SK-N-SH (cell line): ENCODE measurements around the gene SNN. TPM values are rescaled to one million over a fixed set of nuclear protein-coding genes. Genes with fewer than 3 reads are reported as not detected.

Experiments used
- CTCF ChIA-PET: fragments of 300-600, 350-600 bp; formaldehyde crosslinking; extraction: SDS; loops from one replicate; lab custom pipeline; 2021; lab: Yijun Ruan, JAX
- POLR2A ChIA-PET: fragments of 350-600 bp; sonication (Branson Sonifier 250); formaldehyde crosslinking; extraction: SDS; loops from one replicate; lab custom pipeline; 2020; ENCODE audit warnings: antibody characterized with exemption, inconsistent platforms; lab: Yijun Ruan, JAX
- DNase-seq: peaks from one replicate; pipeline ENCODE4 v3.0.0; 2012
- H2AFZ ChIP-seq: fragments of 200-600 bp; sonication (generic); 2 replicates; pipeline ENCODE4 v1.8.1; 2016; ENCODE audit warnings: antibody characterized with exemption, mild to moderate bottlenecking, low read depth
- H3F3A ChIP-seq: fragments of 200-600 bp; sonication (generic); replicated peaks from 2 replicates; pipeline ENCODE3; 2016; ENCODE audit warnings: antibody characterized with exemption, mild to moderate bottlenecking; ENCODE audit not compliant: insufficient read depth
- H3K27ac ChIP-seq, 2 experiments: fragments of 200-500 bp in 1 of 2; fragments of 200-600 bp in 1 of 2; sonication (Bioruptor generic) in 1 of 2; sonication (generic), shearing (Covaris generic) in 1 of 2; 2 replicates each; pipeline versions ENCODE4 v1.5.1 to v1.6.1; 2014 to 2016; ENCODE audit warnings: low read depth in 2 of 2, inconsistent platforms in 1 of 2, low read length in 1 of 2, mild to moderate bottlenecking in 1 of 2, mixed read lengths in 1 of 2
- H3K27me3 ChIP-seq: fragments of 200-600 bp; sonication (generic), shearing (Covaris generic); 2 replicates; pipeline ENCODE4 v1.6.1; 2016; ENCODE audit warnings: mixed run types; ENCODE audit not compliant: insufficient read depth
- H3K36me3 ChIP-seq, 2 experiments: fragments of 200-500 bp in 1 of 2; fragments of 200-600 bp in 1 of 2; sonication (Bioruptor generic) in 1 of 2; sonication (generic) in 1 of 2; replicated peaks in 1 of 2; 2 replicates each; pipeline versions ENCODE3 to v1.5.1; 2014 to 2016; ENCODE audit warnings: low read length in 1 of 2, mild to moderate bottlenecking in 1 of 2; ENCODE audit not compliant: insufficient read depth in 2 of 2, control insufficient read depth in 1 of 2
- H3K4me1 ChIP-seq, 2 experiments: fragments of 200-500 bp in 1 of 2; fragments of 200-600 bp in 1 of 2; sonication (Bioruptor generic) in 1 of 2; sonication (generic), shearing (Covaris generic) in 1 of 2; 2 replicates each; pipeline versions ENCODE4 v1.5.1 to v1.6.1; 2014 to 2016; ENCODE audit warnings: low read depth in 1 of 2, low read length in 1 of 2, mixed run types in 1 of 2; ENCODE audit not compliant: insufficient read depth in 2 of 2, control insufficient read depth in 1 of 2
- H3K4me2 ChIP-seq: fragments of 200-600 bp; sonication (generic), shearing (Covaris generic); 2 replicates; pipeline ENCODE4 v1.6.1; 2017; ENCODE audit warnings: mixed run types
- H3K4me3 ChIP-seq, 2 experiments: fragments of 200-500 bp in 1 of 2; fragments of 200-600 bp in 1 of 2; sonication (Bioruptor generic) in 1 of 2; sonication (generic), shearing (Covaris generic) in 1 of 2; 2 replicates each; pipeline versions ENCODE4 v1.5.1 to v1.8.1; 2014 to 2016; ENCODE audit warnings: low read depth in 2 of 2, inconsistent platforms in 1 of 2, low read length in 1 of 2, mild to moderate bottlenecking in 1 of 2, mixed read lengths in 1 of 2, moderate library complexity in 1 of 2
- H3K79me2 ChIP-seq: fragments of 200-600 bp; sonication (generic); 2 replicates; pipeline ENCODE4 v1.8.1; 2017; ENCODE audit warnings: mild to moderate bottlenecking; ENCODE audit not compliant: insufficient read depth
- H3K9ac ChIP-seq: fragments of 200-600 bp; sonication (generic); 2 replicates; pipeline ENCODE4 v1.6.1; 2017; ENCODE audit warnings: mixed run types
- H3K9me2 ChIP-seq: fragments of 200-600 bp; sonication (generic); 2 replicates; pipeline ENCODE4 v1.6.1; 2017; ENCODE audit warnings: mixed run types
- H3K9me3 ChIP-seq: fragments of 200-600 bp; sonication (generic); 2 replicates; pipeline ENCODE4 v1.6.1; 2017; ENCODE audit warnings: mixed run types, mild to moderate bottlenecking, moderate library complexity
- H4K20me1 ChIP-seq: fragments of 200-600 bp; sonication (generic); 2 replicates; pipeline ENCODE4 v1.6.1; 2017; ENCODE audit warnings: mild to moderate bottlenecking, mixed run types; ENCODE audit not compliant: insufficient read depth
- CHD2 ChIP-seq: fragments of 150-350 bp; IDR thresholded peaks from 2 replicates; pipeline ENCODE4 v1.6.1; 2018; ENCODE audit warnings: low read length; ENCODE audit not compliant: partially characterized antibody
- CTCF ChIP-seq: fragments of 200-600 bp; sonication (generic); IDR thresholded peaks from 2 replicates; pipeline ENCODE4 v1.6.1; 2017; ENCODE audit warnings: antibody characterized with exemption, mild to moderate bottlenecking, moderate library complexity
- EP300 ChIP-seq, 2 experiments: IDR thresholded peaks; 2 replicates each; pipeline versions ENCODE4 v1.4.0 to v1.6.1; 2012; ENCODE audit warnings: borderline replicate concordance in 1 of 2, low read depth in 1 of 2, low read length in 1 of 2
- EZH2phosphoT487 ChIP-seq: fragments of 200-600 bp; sonication (generic); IDR thresholded peaks from 2 replicates; pipeline ENCODE4 v1.6.1; 2017; ENCODE audit warnings: low read depth, mixed run types, mild to moderate bottlenecking, antibody characterized with exemption, moderate library complexity, borderline replicate concordance
- FOXJ3 ChIP-seq: sonication (generic); formaldehyde crosslinking; IDR thresholded peaks from 2 replicates; pipeline ENCODE4 v1.5.1; 2020; ENCODE audit warnings: mild to moderate bottlenecking, missing genetic modification reagents
- GATA2 ChIP-seq: sonication (generic); formaldehyde crosslinking; IDR thresholded peaks from 2 replicates; pipeline ENCODE4 v1.5.0; 2020; ENCODE audit warnings: mild to moderate bottlenecking, missing genetic modification reagents
- IRF3 ChIP-seq: fragments of 150-350 bp; IDR thresholded peaks from 2 replicates; pipeline ENCODE4 v1.6.1; 2016; ENCODE audit warnings: mild to moderate bottlenecking, low read depth, low read length
- MEF2A ChIP-seq: IDR thresholded peaks from 2 replicates; pipeline ENCODE4 v1.4.0; 2012; ENCODE audit warnings: low read depth, borderline replicate concordance
- MXI1 ChIP-seq: IDR thresholded peaks from 2 replicates; pipeline ENCODE4 v1.6.1; 2012; ENCODE audit warnings: mild to moderate bottlenecking, low read depth, low read length, improper control_type of control experiment
- NFIC ChIP-seq: IDR thresholded peaks from 2 replicates; pipeline ENCODE4 v1.4.0; 2012; ENCODE audit warnings: borderline replicate concordance
- NRF1 ChIP-seq: IDR thresholded peaks from 2 replicates; pipeline ENCODE4 v1.6.1; 2012; ENCODE audit warnings: low read depth, mild to moderate bottlenecking, low read length
- PBX3 ChIP-seq: IDR thresholded peaks from 2 replicates; pipeline ENCODE4; 2012
- RCOR1 ChIP-seq: fragments of 150-350 bp; IDR thresholded peaks from 2 replicates; pipeline ENCODE4 v1.6.1; 2017; ENCODE audit warnings: antibody characterized with exemption, low read length
- RFX5 ChIP-seq: IDR thresholded peaks from 2 replicates; pipeline ENCODE4 v1.6.1; 2012; ENCODE audit warnings: mild to moderate bottlenecking, improper control_type of control experiment, low read length
- SIN3A ChIP-seq: IDR thresholded peaks from 2 replicates; pipeline ENCODE4 v1.6.1; 2012; ENCODE audit warnings: low read depth, mild to moderate bottlenecking, low read length, moderate library complexity, borderline replicate concordance
- USF1 ChIP-seq: IDR thresholded peaks from 2 replicates; pipeline ENCODE4 v1.4.0; 2012; ENCODE audit warnings: low read depth, borderline replicate concordance
- ZBTB33 ChIP-seq: IDR thresholded peaks from 2 replicates; pipeline ENCODE4 v1.4.0; 2012; ENCODE audit warnings: low read depth, borderline replicate concordance
- WGBS: methylation state at CpG from one replicate; pipeline ENCODE4 v1.1.6; 2017; ENCODE audit warnings: low lambda C conversion rate; 5-methylcytosine and 5-hydroxymethylcytosine counted together
- polyA plus RNA-seq, 3 experiments: library from polyadenylated mRNA; depleted of rRNA; stranded (reverse); fragments of >200 nt; gene quantifications; 2 replicates each; pipeline ENCODE4 v1.2.3, GENCODE V29; 2012

Gene SNN
- 15.4 and 15.8 TPM in 2 replicates for polyA plus RNA-seq (2012; rRNA removed)
- 12.8 and 15.4 TPM in 2 replicates for polyA plus RNA-seq (2012; cell fraction: cytosol; rRNA removed)
- 7.2 and 10.5 TPM in 2 replicates for polyA plus RNA-seq (2012; cell fraction: nucleus; rRNA removed)

- no peaks in the 10 kb centered on the region for H3K9me2 ChIP-seq
- H3K79me2 ChIP-seq: peaks cover 12% of the 10 kb centered on the region
- H3K36me3 ChIP-seq: no peaks in the 10 kb centered on the region
- peak within 1 kb of the TSS; percentile 83; the same call in 1 of the 2 replicates for H2AFZ ChIP-seq
- no peaks in the 10 kb centered on the region for H3K27me3 ChIP-seq
- WGBS: 43% methylated on average over 26 of the region's 93 CpGs
- peak; percentile 100 for DNase-seq
- H3K27ac ChIP-seq: peak within 1 kb of the TSS in 1 of 2 experiments; percentile 51; a peak in 1 of 4 replicates
- ChIA-PET CTCF (interaction anchor here (1.2 to 2.1 kb wide), 4 partner anchors 27 to 272 kb away, joined by 3 to 5 read pairs (median 3); no protein-coding TSS in a partner anchor), POLR2A (interaction anchor here (0.7 to 1.2 kb wide), 4 partner anchors 9 to 257 kb away, joined by 3 to 8 read pairs (median 4); no protein-coding TSS in a partner anchor)
- H3F3A ChIP-seq: peaks cover 8% of the 10 kb centered on the region
- peaks cover 31% of the 10 kb centered on the region for H4K20me1 ChIP-seq
- H3K4me1 ChIP-seq: peaks cover 0 to 23% of the 10 kb centered on the region in 2 experiments; a peak in 1 of 4 replicates
- peak within 1 kb of the TSS; percentile 72 to 76 for H3K4me3 ChIP-seq
- H3K9me3 ChIP-seq: no peaks in the 10 kb centered on the region
- peak within 1 kb of the TSS; percentile 90 for H3K4me2 ChIP-seq
- H3K9ac ChIP-seq: peak within 1 kb of the TSS; percentile 68
- TF ChIP-seq FOXJ3 (CRISPR knock-in tag) (no peak), CHD2 (no peak), RFX5 (no peak), ZBTB33 (no peak), IRF3 (no peak), EZH2phosphoT487 (no peak), USF1 (peak; percentile 68; the same call in 1 of the 2 replicates), NFIC (no peak), NRF1 (peak; percentile 7; the same call in 1 of the 2 replicates), EP300 (IDR thresholded peaks at IDR 0.05; ENCODE audit: borderline replicate concordance in 1 of 2, low read depth in 1 of 2, low read length in 1 of 2) (no peak), RCOR1 (no peak), CTCF (no peak), MXI1 (peak; percentile 22; the same call in 1 of the 2 replicates), GATA2 (CRISPR knock-in tag) (no peak), MEF2A (no peak), PBX3 (no peak), SIN3A (no peak)
These were observed at the start of gene SNN for GRCh38 chr16:11667824-11668622. SNN (plus strand) TSS chr16:11668455; CDS start chr16:11676060, 7,605 bp downstream.
